GM06990 (cell line): ENCODE measurements around the gene DNAL4.

ENCODE experiments used
- DNase-seq: peaks from one replicate; pipeline ENCODE4 v3.0.0-alpha.2; 2011; ENCODE audit not compliant: insufficient read length; ENCODE audit errors: extremely low read depth
- H3K27me3 ChIP-seq: replicated peaks from 2 replicates; pipeline ENCODE4 v1.6.0; 2011; ENCODE audit warnings: low read length; ENCODE audit not compliant: control insufficient read depth, insufficient read depth
- H3K36me3 ChIP-seq: 2 replicates; pipeline ENCODE4 v1.5.1; 2011; ENCODE audit warnings: low read length; ENCODE audit not compliant: control insufficient read depth, insufficient read depth
- H3K4me3 ChIP-seq: replicated peaks from 2 replicates; pipeline ENCODE4 v1.5.1; 2011; ENCODE audit warnings: low read depth, mild to moderate bottlenecking, control low read depth, low read length
- TF ChIP-seq, protein P1 (sequence below): IDR thresholded peaks from 2 replicates; pipeline ENCODE4 v1.5.1; 2011; ENCODE audit warnings: low read length, control low read depth, mild to moderate bottlenecking, inconsistent platforms; ENCODE audit not compliant: insufficient read depth, poor library complexity, severe bottlenecking

DNAL4 gene

DNA sequence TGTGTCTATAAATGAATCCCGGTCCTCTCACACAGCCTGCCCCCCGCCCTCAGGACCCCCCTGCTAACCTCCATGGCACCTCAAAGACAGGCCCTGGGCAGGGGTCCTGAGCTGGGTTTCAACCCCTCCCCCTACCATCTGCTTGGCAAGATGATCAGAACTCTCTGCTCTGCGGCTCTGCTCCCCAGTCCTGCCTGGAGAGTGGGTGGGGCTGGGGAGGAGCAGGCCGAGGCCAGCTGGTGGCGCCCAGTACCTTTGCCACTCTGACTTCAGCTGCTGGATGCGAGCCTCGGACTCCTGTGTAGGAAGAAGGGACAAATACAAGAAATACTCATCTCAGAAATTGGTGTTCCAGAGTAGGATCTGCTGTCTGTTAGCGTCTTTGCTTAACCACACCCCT, 53.2 kb downstream of the DNAL4 start:
- no peak overlapping the region for H3K4me3 ChIP-seq
- TF ChIP-seq, protein P1, sequence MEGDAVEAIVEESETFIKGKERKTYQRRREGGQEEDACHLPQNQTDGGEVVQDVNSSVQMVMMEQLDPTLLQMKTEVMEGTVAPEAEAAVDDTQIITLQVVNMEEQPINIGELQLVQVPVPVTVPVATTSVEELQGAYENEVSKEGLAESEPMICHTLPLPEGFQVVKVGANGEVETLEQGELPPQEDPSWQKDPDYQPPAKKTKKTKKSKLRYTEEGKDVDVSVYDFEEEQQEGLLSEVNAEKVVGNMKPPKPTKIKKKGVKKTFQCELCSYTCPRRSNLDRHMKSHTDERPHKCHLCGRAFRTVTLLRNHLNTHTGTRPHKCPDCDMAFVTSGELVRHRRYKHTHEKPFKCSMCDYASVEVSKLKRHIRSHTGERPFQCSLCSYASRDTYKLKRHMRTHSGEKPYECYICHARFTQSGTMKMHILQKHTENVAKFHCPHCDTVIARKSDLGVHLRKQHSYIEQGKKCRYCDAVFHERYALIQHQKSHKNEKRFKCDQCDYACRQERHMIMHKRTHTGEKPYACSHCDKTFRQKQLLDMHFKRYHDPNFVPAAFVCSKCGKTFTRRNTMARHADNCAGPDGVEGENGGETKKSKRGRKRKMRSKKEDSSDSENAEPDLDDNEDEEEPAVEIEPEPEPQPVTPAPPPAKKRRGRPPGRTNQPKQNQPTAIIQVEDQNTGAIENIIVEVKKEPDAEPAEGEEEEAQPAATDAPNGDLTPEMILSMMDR: no peak
- no peak for DNase-seq

DNA sequence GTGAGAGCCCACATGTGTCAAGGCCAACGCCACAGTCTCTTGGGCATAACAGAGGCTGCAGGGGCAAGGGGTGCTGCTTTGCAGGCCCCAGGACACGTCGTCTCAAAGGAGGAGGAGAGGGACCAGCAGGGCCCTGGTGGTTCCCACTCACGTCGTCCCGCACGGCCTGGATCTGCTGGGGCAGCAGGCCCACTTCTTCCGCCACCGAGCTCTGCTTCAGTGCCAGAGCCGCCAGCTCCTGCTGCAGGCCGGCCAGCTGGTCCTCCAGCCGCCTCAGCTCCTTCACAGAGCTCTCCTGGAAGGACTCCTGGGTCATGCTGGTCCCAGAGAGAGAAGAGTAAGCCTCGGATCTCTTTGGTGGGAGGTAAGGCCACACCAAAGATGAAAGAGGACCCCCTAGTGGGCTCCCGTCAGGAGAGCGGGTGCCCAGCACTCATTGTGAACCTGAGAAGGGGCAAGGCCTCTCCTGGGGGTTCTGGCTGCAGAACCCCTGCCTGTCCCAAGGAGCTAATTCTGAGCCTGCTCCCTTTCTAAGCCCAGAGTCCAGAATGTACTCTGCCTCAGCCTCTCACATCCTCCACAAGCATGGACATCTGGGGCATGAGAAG, 53.7 kb downstream of the DNAL4 start:
- peaks cover 66% of the 10 kb centered on the region for H3K36me3 ChIP-seq
- DNase-seq: no peak
- TF ChIP-seq, protein P1: no peak
- H3K4me3 ChIP-seq: no peak overlapping the region
- no peaks in the 10 kb centered on the region for H3K27me3 ChIP-seq

More for the DNA sequence above, 53.2 kb downstream of the DNAL4 start:
- Histone ChIP-seq H3K36me3 (peaks cover 66% of the 10 kb centered on the region), H3K27me3 (no peaks in the 10 kb centered on the region)

DNA sequence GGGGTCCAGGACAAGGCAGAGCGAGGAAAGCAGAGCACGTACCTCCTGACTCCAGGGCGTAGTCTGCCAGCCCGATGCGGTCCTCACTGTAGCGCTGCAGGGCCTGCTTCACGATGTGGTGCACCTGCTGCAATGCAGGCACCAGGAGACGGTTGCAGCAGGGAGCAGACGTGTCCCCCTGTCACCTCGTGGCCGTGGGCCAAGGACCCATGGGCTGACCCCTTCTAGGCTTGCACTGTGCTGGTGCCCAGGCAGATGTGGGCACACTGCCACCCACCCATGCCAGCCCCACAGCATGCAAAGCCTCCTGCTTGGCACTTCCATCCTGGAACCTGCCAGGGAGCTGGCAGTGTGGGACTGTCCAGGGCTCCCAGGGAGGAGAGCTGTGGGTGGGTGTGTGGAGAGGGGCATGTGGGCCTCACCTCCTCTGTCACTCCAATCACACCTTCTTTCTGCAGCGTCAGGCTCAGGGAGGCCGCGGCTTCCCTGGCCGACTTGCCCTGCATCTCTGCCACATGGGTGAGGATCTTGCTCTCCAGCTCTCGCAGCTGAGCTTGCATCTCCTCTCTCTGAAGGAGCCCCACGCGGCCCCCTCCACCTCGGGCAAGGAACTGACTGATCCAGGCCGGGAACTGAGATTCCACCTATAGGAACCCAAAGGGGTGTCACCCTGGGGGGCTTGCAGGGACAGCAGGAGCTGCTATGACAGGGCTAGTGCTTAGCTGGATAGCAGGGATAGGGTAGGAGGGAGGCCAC, 54.5 kb downstream of the DNAL4 start:
- no peaks in the 10 kb centered on the region for H3K27me3 ChIP-seq
- TF ChIP-seq, protein P1: no peak
- peaks cover 61% of the 10 kb centered on the region for H3K36me3 ChIP-seq
- DNase-seq: no peak
- no peak overlapping the region for H3K4me3 ChIP-seq

DNA sequence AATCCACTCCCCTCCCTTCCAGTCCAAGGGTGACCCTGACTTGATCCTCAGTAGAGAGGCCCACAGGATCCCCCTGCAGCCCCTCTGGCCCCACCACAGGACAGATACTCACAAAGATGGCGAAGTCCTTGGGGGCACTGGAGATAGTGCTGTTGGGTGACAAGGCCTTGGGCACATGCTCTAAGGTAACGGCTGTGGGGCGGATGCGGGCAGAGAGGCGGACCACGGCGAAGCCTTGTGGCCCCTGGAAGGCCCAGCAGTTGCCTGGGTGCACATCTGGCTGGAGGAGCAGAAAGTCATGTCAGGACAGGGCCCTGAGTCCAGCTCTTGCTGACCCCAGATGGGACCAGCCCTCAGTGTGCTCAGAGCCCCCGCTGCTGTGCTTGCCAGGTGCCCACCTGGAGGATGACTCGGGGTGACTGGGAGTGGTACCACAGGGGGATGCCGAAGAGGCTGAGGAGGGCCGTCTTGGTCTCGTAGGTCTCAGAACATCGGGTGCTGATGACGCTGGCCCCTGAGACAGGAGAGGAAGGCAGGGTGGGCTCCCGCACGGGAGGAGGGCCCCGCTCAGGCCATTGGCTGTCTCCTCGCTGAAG, 55.4 kb downstream of the DNAL4 start:
- Histone ChIP-seq H3K4me3 (no peak overlapping the region), H3K36me3 (peaks cover 69% of the 10 kb centered on the region), H3K27me3 (no peaks in the 10 kb centered on the region)
- DNase-seq: no peak
- TF ChIP-seq, protein P1: no peak

DNA sequence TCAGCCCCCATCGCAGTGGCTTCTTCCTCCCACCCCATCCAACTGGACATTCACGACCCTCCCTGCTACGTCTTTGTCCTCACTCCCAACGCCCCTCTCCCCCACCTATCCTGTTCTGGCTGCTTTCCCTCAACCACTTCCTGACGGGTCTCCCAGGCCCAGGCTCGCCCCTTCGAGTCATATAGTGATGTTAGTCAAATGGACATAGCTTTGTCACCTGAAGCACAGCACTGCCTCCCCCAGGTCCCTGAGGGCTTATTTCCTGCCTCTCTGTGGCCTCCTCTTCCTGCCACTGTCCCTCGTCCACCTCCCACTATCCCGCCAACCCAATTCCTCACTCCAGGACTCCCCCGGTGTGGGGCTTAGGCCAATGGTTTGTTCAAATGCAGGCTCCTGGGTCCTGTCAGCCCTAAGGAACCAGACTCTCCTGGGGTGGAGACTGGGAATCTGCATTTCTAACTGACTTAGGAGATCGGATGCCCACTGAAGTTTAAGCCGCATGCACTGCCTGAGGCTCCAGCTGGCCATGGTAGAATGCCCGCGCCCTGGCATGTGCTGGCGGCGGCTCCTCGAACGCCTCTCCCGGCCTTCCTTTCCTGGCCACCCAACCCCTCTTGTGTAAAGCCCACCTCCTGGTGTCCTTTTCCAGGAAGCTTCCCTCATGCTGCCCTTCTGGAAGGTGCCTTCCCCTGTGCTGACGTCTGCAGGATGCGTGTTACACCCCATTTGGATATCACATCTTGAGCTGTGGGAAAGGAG, 56.5 kb downstream of the DNAL4 start:
- TF ChIP-seq, protein P1: no peak
- no peak for DNase-seq
- Histone ChIP-seq H3K27me3 (no peaks in the 10 kb centered on the region), H3K4me3 (no peak overlapping the region), H3K36me3 (peaks cover 69% of the 10 kb centered on the region)
